ENCODE data around the gene ENTREP1. TPM values are rescaled to one million over a fixed set of nuclear protein-coding genes. Genes with fewer than 3 reads are reported as not detected.
"Not testable (repeated sequence)": the region's sequence is repeated elsewhere in the genome, so short reads cannot be mapped to it uniquely, and the experiment has no call there.

Gene ENTREP1
- total RNA-seq, 2 experiments from 2014 or later, result not detected

- CTCF ChIA-PET, result no interaction called here
Measured at GRCh38 chr9:69303331-69303730, 21.7 kb upstream of the ENTREP1 start.

GRCh38 chr9:69306895-69307445 is 18.0 kb upstream of the ENTREP1 start:
- POLR2A ChIA-PET, result not testable (repeated sequence)

More at GRCh38 chr9:69303331-69303730, 21.7 kb upstream of the ENTREP1 start:
- POLR2A ChIA-PET, result no interaction called here
- intact Hi-C loops (cut with DNase I, micrococcal nuclease), result no loop called here
- no peaks in the 10 kb centered on the region for H3K9me3 Mint-ChIP-seq (ENCODE audit: low read depth)
- H3K36me3 Mint-ChIP-seq (ENCODE audit: low read depth), result no peaks in the 10 kb centered on the region
- DNase-seq, result no peak
- H3K4me1 Mint-ChIP-seq, result no peaks in the 10 kb centered on the region
- H3K27ac Mint-ChIP-seq, result no peak overlapping the region
- H3K27me3 Mint-ChIP-seq, result peaks cover 13% of the 10 kb centered on the region
- no peak overlapping the region for H3K4me3 Mint-ChIP-seq
- ATAC-seq, result no peak

GRCh38 chr9:69307446-69308205 is 17.4 kb upstream of the ENTREP1 start:
- H3K4me3 Mint-ChIP-seq, result no peak overlapping the region
- peaks cover 5% of the 10 kb centered on the region for H3K9me3 Mint-ChIP-seq (ENCODE audit: low read depth)
- peaks cover 20% of the 10 kb centered on the region for H3K27me3 Mint-ChIP-seq
- intact Hi-C loops (cut with DNase I, micrococcal nuclease), result no loop called here
- ChIA-PET POLR2A (no interaction called here), CTCF (no interaction called here)
- H3K4me1 Mint-ChIP-seq, result no peaks in the 10 kb centered on the region
- ATAC-seq (no peak), DNase-seq (no peak)
- H3K36me3 Mint-ChIP-seq (ENCODE audit: low read depth), result no peaks in the 10 kb centered on the region
- H3K27ac Mint-ChIP-seq, result no peak overlapping the region

More at GRCh38 chr9:69306895-69307445, 18.0 kb upstream of the ENTREP1 start:
- H3K4me1 Mint-ChIP-seq; H3K36me3 Mint-ChIP-seq (ENCODE audit: low read depth); CTCF ChIA-PET; ATAC-seq; intact Hi-C loops (cut with DNase I, micrococcal nuclease); H3K9me3 Mint-ChIP-seq (ENCODE audit: low read depth); H3K27ac Mint-ChIP-seq; DNase-seq; H3K4me3 Mint-ChIP-seq: not testable (repeated sequence)
- H3K27me3 Mint-ChIP-seq, result peaks cover 18% of the 10 kb centered on the region

- intact Hi-C loops (cut with DNase I, micrococcal nuclease), result no loop called here
- no peak overlapping the region for H3K4me3 Mint-ChIP-seq
- H3K36me3 Mint-ChIP-seq (ENCODE audit: low read depth), result no peaks in the 10 kb centered on the region
- no peak overlapping the region for H3K27ac Mint-ChIP-seq
- no peaks in the 10 kb centered on the region for H3K4me1 Mint-ChIP-seq
- ATAC-seq, result no peak
- ChIA-PET CTCF (no interaction called here), POLR2A (no interaction called here)
- no peak for DNase-seq
- peaks cover 20% of the 10 kb centered on the region for H3K27me3 Mint-ChIP-seq
- peaks cover 6% of the 10 kb centered on the region for H3K9me3 Mint-ChIP-seq (ENCODE audit: low read depth)
Measured at GRCh38 chr9:69308206-69308931, 16.6 kb upstream of the ENTREP1 start.

GRCh38 chr9:69313175-69313574 is 11.8 kb upstream of the ENTREP1 start:
- H3K4me1 Mint-ChIP-seq, result peaks cover 5% of the 10 kb centered on the region
- intact Hi-C loops (cut with DNase I, micrococcal nuclease), result no loop called here
- no peak overlapping the region for H3K4me3 Mint-ChIP-seq
- no peak overlapping the region for H3K27ac Mint-ChIP-seq
- ATAC-seq, result no peak
- CTCF ChIA-PET, result no interaction called here
- H3K9me3 Mint-ChIP-seq (ENCODE audit: low read depth), result peaks cover 11% of the 10 kb centered on the region
- H3K27me3 Mint-ChIP-seq, result peaks cover 14% of the 10 kb centered on the region
- DNase-seq, result no peak
- POLR2A ChIA-PET, result no interaction called here
- peaks cover 1% of the 10 kb centered on the region for H3K36me3 Mint-ChIP-seq (ENCODE audit: low read depth)

- POLR2A ChIA-PET, result no interaction called here
- peaks cover 18% of the 10 kb centered on the region for H3K27me3 Mint-ChIP-seq
- no peak for DNase-seq
Measured at GRCh38 chr9:69314547-69314946, 10.5 kb upstream of the ENTREP1 start.

GRCh38 chr9:69317081-69317480 is 7.9 kb upstream of the ENTREP1 start:
- peaks cover 19% of the 10 kb centered on the region for H3K27me3 Mint-ChIP-seq
- ChIA-PET POLR2A (interaction anchor here (0.5 kb wide), 1 partner anchor 148 kb away, joined by 3 read pairs; no protein-coding TSS in a partner anchor), CTCF (interaction anchor here (0.5 to 1.1 kb wide), 2 partner anchors 12 to 281 kb away, joined by 3 to 4 read pairs; no protein-coding TSS in a partner anchor)
- peaks cover 10% of the 10 kb centered on the region for H3K9me3 Mint-ChIP-seq (ENCODE audit: low read depth)
- intact Hi-C loops (cut with DNase I, micrococcal nuclease), result no loop called here
- no peak overlapping the region for H3K27ac Mint-ChIP-seq
- no peak for ATAC-seq
- no peak overlapping the region for H3K4me3 Mint-ChIP-seq
- DNase-seq, result no peak
- H3K36me3 Mint-ChIP-seq (ENCODE audit: low read depth), result peaks cover 1% of the 10 kb centered on the region
- peaks cover 10% of the 10 kb centered on the region for H3K4me1 Mint-ChIP-seq

More at GRCh38 chr9:69314547-69314946, 10.5 kb upstream of the ENTREP1 start:
- intact Hi-C loops (cut with DNase I, micrococcal nuclease), result no loop called here
- H3K36me3 Mint-ChIP-seq (ENCODE audit: low read depth), result peaks cover 1% of the 10 kb centered on the region
- H3K4me1 Mint-ChIP-seq, result peaks cover 10% of the 10 kb centered on the region
- no peak overlapping the region for H3K27ac Mint-ChIP-seq
- peaks cover 11% of the 10 kb centered on the region for H3K9me3 Mint-ChIP-seq (ENCODE audit: low read depth)
- H3K4me3 Mint-ChIP-seq, result no peak overlapping the region
- ATAC-seq, result no peak
- CTCF ChIA-PET, result no interaction called here

GRCh38 chr9:69317894-69318293 is 7.1 kb upstream of the ENTREP1 start:
- Mint-ChIP-seq H3K27me3 (peaks cover 19% of the 10 kb centered on the region), H3K27ac (no peak overlapping the region), H3K4me1 (peaks cover 10% of the 10 kb centered on the region), H3K9me3 (ENCODE audit: low read depth) (peaks cover 6% of the 10 kb centered on the region), H3K36me3 (ENCODE audit: low read depth) (peaks cover 1% of the 10 kb centered on the region), H3K4me3 (no peak overlapping the region)
- ATAC-seq (peak; percentile 97), DNase-seq (peak; percentile 55)
- intact Hi-C loops (cut with DNase I, micrococcal nuclease), result loop anchor here in 1 of 2 experiments (1.0 kb wide), 1 partner anchor 39 kb away; no protein-coding TSS in a partner anchor
- CTCF ChIA-PET, result interaction anchor here (0.6 to 1.1 kb wide), 2 partner anchors 13 to 269 kb away, joined by 4 read pairs; no protein-coding TSS in a partner anchor
- POLR2A ChIA-PET, result interaction anchor here (0.5 kb wide), 1 partner anchor 149 kb away, joined by 3 read pairs; no protein-coding TSS in a partner anchor

- Mint-ChIP-seq H3K4me1 (peaks cover 10% of the 10 kb centered on the region), H3K27ac (no peak overlapping the region), H3K4me3 (no peak overlapping the region), H3K9me3 (ENCODE audit: low read depth) (no peaks in the 10 kb centered on the region), H3K36me3 (ENCODE audit: low read depth) (peaks cover 1% of the 10 kb centered on the region), H3K27me3 (peaks cover 29% of the 10 kb centered on the region)
- ATAC-seq (no peak), DNase-seq (no peak)
- CTCF ChIA-PET, result no interaction called here
- intact Hi-C loops (cut with DNase I, micrococcal nuclease), result no loop called here
- POLR2A ChIA-PET, result no interaction called here
Measured at GRCh38 chr9:69319324-69320025, 5.5 kb upstream of the ENTREP1 start.

- Mint-ChIP-seq H3K4me1 (peaks cover 10% of the 10 kb centered on the region), H3K27me3 (peaks cover 43% of the 10 kb centered on the region), H3K36me3 (ENCODE audit: low read depth) (no peaks in the 10 kb centered on the region), H3K27ac (no peak overlapping the region), H3K9me3 (ENCODE audit: low read depth) (no peaks in the 10 kb centered on the region), H3K4me3 (no peak overlapping the region)
- no peak for DNase-seq
- ChIA-PET POLR2A (no interaction called here), CTCF (interaction anchor here (0.6 kb wide), 1 partner anchor 209 kb away, joined by 3 read pairs; no protein-coding TSS in a partner anchor)
- intact Hi-C loops (cut with DNase I, micrococcal nuclease), result no loop called here
- no peak for ATAC-seq
Measured at GRCh38 chr9:69322256-69322655, 2.8 kb upstream of the ENTREP1 start.

- CTCF ChIA-PET, result interaction anchor here (0.9 kb wide), 1 partner anchor 63 kb away, joined by 3 read pairs; no protein-coding TSS in a partner anchor
- Mint-ChIP-seq H3K27ac (no peak overlapping the region), H3K27me3 (peaks cover 47% of the 10 kb centered on the region)
Measured at GRCh38 chr9:69323861-69324260, 1.2 kb upstream of the ENTREP1 start.

More at GRCh38 chr9:69323861-69324260, 1.2 kb upstream of the ENTREP1 start:
- intact Hi-C loops (cut with DNase I, micrococcal nuclease), result no loop called here
- Mint-ChIP-seq H3K9me3 (ENCODE audit: low read depth) (no peaks in the 10 kb centered on the region), H3K36me3 (ENCODE audit: low read depth) (no peaks in the 10 kb centered on the region), H3K4me1 (no peaks in the 10 kb centered on the region), H3K4me3 (no peak overlapping the region)
- ATAC-seq, result no peak
- DNase-seq, result no peak
- POLR2A ChIA-PET, result no interaction called here
